NOMO-1 (cell line): ENCODE results near the gene FOXI1.

ENCODE experiments used
- DNase-seq, 2 experiments: peaks; one replicate each; lab custom pipeline; 2025; ENCODE audit not compliant: unreplicated experiment in 2 of 2; lab: John Stamatoyannopoulos, UW

FOXI1 gene

DNA sequence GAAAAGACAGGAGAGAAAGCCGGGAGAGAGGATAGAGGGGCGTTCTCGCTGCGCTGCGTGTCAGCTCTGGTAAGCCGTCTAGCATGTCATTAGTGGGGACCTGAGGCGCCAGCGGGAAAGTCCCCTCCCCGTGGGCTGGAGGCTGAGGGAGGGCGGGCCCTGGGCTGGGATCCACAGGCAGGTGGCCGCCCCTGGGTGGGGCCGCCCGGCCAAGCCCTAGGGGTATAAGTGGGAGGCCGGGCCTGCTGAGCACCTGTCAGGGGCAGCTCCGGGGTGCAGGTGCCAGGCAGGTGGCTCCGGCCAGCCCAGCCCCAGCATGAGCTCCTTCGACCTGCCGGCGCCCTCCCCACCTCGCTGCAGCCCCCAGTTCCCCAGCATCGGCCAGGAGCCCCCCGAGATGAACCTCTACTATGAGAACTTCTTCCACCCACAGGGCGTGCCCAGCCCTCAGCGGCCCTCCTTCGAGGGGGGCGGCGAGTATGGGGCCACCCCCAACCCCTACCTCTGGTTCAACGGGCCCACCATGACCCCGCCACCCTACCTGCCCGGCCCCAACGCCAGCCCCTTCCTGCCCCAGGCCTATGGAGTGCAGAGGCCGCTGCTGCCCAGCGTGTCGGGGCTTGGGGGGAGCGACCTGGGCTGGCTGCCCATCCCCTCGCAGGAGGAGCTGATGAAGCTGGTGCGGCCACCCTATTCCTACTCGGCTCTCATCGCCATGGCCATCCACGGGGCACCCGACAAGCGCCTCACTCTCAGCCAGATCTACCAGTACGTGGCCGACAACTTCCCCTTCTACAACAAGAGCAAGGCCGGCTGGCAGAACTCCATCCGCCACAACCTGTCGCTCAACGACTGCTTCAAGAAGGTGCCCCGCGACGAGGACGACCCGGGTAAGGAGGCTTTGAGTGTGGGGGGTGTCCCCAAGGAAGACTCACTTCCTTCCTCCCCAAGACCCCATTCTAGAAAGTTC lies at the start of gene FOXI1:
Gene FOXI1 (plus strand): TSS at position 256 of the 970 bp plus-strand sequence. CDS start 61 bp downstream, at position 317.
- no peak for DNase-seq

DNA sequence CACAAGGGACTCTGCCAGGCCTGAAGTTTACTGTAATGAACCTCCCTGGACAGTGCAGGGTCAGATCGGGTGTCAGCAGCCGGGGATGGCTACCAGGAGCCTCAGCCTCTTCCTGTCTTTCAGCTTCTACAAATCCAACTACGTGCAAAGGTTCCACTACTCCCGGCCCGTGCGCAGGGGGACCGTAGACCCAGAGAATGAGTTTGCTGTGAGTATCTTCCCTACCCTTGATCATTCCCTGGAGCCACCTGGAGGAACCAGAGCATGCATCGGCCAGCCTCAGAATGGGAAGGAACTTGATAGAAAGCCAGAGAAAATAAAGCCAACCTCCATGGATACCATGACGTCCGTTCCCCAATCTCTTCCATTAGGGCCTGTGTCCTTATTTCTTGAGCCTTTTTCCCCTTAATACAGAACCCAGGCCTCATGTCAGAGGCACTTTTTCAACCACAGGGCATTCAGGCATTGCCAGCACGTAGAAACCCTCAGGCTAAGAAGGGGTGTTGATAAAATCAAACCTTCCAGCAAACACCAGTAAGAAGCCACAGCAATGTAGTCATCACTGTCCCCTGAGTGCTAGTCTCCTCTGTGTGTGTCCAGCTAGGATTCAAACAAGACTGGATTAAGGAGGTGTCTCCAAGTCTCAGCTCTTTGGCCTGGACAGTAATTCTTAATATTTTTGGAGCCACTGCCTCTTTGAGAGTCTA lies 49.0 kb upstream of the FOXI1 start:
- no peak for DNase-seq

DNA sequence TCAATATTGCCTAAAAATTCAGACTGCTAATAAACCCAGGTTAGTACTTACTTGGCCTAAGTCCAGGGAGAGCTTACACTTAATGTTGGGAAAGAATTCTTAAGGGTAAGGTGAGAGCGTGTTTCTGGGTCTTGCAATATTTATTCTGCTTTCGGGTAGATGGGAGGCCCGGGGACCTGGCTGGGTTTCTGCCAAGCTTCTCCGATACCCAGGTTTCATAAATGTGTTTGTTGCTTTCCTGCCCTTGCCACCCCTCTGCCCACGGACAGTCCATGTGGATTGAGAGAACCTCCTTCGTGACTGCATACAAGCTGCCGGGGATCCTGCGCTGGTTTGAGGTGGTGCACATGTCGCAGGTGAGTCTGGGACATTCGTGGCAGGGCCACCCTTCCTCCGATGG lies 48.4 kb upstream of the FOXI1 start:
- DNase-seq: no peak

DNA sequence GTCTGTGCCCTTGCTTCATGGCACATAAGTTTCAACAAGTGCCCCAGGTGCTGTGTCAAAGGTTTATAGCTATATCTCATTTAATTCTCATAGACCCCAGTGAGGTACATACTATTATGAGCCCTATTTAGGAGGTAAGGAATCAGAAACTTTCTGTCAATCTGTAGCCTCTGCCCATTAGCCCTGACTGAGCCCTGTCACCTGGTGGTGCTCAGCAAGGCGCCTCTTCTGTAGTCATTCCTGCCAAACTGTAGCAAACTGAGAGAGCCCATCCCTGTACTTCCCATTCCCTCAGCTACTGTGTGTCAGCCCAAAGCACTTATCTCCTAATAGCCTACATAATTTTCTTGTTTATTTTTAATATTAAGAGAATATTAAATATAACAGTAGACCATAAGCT lies 46.5 kb upstream of the FOXI1 start:
- DNase-seq: no peak

DNA sequence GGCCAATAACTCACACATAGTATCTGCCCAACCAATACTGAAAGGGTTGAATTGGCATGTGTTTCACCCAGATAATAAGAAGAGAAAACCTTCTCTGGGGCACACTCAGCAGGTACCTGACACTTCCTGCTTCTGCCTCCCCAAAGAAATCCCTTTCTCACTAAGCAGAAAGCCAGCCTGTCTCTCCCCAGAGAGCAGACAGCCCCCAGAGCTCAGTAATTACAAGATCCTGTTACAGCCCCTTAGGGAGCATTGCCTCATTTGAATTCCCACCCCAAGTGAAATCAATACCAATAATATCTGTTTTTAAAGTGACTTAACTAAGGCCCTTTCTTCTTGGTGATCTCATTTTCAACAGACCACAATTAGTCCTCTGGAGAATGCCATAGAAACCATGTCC lies 38.5 kb upstream of the FOXI1 start:
- no peak for DNase-seq

DNA sequence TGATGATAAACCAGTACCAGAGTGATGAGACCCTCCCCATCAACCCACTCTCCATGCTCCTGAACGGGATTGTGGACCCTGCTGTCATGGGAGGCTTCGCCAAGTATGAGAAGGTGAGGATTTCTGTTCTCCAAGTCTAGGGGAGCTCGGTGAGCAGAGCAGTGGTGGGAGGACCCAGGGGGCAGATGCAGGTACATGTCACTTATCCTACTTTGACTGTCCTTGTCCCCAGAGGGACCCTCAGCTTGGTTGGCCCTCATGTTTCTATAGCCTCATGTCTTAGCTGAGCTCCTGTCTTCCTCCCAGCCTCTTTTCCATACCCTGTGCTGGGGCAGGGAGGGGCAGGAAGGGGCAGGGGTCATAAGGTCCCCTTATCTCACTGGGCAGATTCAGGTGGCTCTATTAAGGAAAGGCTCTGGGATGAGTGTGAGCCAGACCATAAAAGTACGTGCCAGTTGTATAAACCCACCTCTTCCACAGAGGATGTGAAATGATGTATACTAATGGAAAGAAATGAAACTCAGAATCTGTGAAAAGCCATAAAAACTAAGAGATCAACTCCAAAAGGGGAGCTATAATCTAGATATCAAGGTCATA lies 38.0 kb upstream of the FOXI1 start:
- no peak for DNase-seq

DNA sequence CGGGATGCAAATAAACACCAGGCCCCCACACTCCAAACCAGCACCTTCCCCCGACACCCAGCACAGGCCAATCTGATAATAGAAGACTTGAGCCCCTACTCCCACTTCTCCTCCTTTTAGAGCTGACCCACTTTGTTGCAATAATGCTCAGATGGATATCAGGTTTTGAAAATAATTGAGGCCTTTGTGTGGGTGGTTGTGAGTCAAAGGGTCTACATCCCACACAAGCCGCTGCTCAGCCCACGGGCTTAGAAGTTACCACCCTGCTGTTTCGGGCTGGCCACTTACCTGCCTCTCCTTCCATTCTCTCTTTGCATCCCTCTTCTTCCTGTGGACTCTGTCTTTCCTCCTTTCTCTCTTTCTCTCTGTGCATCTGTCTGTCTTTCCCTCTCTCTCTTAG lies 36.2 kb upstream of the FOXI1 start:
- no peak for DNase-seq

DNA sequence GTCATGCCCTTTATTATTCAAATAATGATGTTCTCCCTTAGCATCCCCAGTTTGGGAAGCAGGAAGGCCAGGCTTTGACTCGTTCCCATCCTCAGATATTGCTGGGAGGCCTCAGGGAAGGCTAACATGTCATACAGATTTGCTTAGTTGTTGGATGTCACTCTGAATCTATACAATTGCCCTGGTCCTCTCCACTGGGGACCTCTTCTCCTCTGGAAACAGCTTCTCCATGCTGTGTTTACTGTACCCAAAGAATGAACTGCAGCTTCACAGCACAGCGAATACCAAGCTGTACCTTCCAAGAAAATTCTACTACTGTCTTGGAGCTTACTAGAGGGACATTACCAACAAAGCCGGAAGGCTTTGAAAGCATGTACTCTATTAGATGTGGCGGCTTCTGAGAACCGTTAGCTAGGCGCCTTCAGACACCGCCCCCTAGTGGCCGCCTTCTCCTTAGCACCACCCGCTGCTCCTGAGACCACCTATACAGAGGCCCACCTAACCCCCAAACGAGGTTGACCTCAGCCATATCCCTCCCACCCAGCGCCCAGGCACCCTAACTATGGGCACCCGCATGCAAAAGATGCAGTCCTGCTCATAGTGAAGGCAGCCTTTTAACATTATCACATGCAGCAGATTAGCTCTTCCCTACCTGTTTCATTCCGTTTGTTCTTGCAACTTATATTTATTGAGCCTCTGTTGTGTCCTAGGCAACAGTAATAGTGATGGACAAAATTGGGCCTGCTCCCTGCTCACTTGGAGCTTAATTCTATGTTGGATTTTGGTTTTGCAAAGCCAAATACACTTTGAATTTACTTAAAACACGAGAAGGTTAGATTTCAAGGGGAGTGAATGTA lies 34.9 kb upstream of the FOXI1 start:
- peak in 1 of 2 experiments; percentile 5 for DNase-seq

DNA sequence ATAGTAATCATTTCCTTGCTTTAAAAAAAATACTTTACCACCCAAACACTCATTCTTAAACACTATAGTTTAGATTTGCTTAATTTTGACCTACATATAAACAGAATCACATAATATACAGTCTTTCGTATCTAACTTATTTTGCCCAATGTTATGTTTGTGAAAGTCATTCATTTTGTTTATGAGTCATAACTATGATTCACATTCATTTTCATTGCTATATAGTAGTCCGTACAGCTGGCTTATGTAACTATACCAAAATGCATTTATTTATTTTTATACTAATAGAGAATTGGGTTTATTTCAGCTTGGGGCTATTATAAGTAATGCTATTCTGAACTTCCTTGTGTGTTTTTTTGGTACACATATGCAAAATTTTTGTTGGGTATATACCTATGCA lies 33.9 kb upstream of the FOXI1 start:
- DNase-seq: no peak

DNA sequence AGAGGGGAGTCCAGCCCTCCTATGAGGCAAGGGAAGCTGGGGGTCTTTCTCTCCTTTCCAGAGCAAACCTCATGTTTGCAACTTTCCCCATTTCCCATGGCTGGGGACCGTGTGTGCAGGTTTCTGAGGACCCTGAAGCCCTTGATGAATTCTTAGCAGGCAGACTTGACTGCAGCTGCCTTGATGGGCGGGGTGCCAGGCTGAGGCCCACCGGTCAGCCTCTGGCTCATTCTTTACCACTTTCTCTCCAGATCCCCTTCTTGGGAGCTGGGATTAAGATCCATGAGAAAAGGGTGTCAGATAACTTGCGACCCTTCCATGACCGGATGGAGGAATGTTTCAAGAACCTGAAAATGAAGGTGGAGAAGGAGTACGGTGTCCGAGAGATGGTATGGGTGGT lies 30.0 kb upstream of the FOXI1 start:
- DNase-seq: no peak

DNA sequence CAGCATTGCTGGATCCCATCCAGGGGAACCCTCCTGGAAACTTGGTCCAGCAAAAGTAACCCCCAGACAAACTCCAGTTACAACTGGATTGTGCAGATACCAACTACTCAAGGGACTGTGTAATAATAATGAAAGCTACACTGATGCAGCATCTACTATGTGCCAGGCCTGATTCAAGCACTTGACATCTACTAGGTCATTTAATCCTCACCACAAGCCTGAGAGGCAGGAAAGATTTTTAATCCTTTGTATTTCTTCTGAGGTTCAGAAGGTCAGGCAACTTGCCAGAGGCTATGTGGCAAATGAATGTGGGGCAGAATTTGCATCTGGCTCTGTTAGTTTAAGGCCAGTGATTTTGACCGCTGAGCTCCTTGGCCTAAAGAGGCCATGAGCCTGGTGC lies 29.5 kb upstream of the FOXI1 start:
- no peak for DNase-seq

DNA sequence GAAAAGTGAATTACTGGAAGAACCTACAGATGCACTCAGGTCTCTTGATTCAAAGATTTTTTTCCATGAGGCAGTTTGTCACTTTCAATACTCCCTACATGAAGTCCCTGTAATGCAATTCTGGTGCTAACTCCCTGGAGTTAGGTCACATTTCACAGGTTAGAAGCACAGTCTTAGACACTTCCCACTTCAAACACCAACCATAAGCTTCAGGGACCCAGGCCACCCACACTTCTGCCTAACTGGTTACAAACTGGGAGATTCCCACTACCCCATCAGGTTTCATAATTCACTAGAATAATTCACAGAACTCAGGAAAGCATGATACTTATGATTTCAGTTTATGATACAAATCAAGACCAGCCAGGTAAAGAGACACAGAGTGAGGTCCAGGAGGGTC lies 29.0 kb upstream of the FOXI1 start:
- DNase-seq: no peak

DNA sequence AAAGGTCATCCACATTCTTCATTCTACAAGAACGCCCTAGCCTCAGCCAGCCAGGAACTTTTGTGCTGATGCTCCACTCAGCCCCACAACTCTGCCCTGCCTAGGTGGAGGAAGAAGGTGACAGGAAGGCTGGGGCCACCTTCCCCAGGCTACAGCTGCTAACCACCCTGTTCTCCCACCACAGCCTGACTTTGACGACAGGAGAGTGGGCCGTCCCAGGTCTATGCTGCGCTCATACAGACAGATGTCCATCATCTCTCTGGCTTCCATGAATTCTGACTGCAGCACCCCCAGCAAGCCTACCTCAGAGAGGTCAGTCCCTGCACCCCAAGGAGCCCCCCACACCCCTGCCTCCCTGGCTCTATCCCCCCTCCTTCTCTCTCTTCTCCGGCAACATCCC lies 28.2 kb upstream of the FOXI1 start:
- DNase-seq: no peak

DNA sequence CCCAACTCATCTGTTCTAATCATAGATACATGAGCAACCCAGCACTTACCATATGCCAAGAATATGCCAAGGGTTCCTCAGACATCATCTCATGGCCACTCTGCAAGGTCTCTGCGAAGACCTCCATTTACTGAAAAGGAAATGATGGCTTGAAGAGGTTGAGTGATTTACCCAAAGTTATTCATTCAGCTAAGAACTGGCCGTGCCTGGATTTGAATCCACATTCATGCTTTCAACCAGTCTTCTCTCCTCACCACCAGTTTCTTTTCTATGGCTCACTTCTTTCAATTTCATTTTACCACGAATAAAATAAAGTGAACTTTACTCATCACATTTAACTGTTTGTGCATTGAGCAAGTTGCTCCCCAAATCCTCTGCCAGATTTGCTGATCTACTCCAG lies 27.2 kb upstream of the FOXI1 start:
- DNase-seq: no peak

DNA sequence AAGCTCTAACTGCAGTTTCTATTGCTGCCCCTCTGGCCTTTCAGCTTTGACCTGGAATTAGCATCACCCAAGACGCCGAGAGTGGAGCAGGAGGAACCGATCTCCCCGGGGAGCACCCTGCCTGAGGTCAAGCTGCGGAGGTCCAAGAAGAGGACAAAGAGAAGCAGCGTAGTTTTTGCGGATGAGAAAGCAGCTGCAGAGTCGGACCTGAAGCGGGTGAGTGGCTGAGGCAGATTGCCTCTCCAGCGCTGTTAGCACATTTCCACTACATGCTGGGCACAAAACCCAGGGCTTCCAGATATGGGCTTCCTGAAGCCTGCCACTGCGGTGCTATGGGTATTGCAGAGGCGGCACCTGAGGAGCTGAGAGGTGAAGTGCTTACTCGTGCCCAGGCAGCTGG lies 26.8 kb upstream of the FOXI1 start:
- DNase-seq: no peak

DNA sequence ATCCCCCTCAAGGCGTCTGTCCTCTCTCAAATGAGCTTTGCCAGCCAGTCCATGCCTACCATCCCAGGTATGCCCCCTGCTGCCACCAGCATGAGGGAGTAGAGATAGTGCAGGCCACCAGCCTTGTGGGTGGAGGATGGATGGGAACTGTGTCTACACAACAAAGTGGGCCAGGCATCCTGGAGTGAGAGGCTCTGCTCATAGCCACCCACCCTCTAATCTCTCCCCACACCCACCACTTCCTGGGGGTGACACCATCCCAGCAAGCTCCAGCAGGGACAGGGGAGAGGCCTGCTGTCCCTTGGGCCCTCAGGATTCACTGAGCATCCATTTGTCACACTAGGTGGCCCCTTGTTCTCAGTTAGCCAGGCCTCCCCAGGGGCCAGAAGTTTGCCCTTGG lies 25.5 kb upstream of the FOXI1 start:
- DNase-seq: no peak

DNA sequence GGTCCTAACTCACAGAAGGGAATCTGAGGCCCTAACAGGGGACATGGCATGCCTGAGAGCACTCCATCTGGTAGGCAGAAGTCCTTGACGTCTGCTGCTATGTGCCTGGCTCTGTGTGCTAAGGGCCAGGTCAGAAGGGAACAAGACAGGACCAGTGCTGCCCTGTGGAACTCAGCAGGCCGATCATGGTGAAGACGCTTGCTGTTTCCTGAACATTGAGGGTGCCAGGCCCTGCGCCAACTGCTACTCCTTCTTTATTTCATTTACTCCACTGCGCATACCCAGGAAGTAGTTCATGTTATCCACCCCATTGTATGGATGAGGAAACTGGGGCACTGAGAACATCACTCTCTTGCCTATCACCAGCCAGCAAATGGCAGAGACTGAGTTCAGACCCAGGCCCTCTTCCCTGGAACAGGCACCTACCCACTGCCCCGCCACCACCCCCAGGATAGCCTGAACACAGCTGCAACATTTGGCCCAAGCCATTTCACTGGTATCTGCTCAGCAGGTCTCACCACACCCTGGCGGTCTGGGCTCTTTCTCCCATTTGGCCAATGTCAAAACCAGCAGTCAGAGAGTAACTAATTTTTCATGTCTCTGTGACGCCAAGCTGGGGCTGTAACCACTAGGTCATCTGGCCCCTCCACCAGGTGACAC lies 24.8 kb upstream of the FOXI1 start:
- no peak for DNase-seq

DNA sequence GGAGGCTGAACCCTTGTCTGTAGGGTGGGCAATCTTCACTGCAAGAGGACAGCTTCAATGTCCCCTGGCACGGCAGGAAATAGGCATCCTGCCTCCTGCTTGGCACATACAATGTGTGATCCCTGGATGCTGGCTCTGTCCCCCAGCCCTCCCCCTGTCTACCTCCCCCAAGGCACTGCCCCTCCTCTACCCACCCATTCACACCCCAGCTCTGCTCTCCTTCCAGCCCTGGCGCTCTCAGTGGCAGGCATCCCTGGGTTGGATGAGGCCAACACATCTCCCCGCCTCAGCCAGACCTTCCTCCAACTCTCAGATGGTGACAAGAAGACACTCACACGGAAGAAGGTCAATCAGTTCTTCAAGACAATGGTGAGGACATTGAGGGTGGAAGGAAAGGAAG lies 24.1 kb upstream of the FOXI1 start:
- no peak for DNase-seq

DNA sequence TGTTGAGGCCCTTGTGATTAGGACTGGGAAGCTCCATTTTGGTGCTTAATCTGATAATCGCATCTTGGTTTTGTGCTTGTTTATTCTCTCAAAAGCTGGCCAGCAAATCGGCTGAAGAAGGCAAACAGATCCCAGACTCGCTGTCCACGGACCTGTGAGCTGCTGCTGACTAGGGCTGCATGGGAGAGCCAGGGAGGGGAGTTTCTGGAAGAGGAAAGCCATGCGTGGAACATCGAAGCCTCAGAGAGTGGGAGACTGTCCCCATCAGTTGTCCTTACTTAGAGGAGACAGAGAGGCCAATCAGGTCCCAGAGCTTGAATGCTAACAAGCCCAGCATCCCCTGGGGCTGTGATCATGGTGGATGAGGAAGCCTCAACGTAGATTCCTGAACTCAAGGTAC lies 23.0 kb upstream of the FOXI1 start:
- DNase-seq: no peak

DNA sequence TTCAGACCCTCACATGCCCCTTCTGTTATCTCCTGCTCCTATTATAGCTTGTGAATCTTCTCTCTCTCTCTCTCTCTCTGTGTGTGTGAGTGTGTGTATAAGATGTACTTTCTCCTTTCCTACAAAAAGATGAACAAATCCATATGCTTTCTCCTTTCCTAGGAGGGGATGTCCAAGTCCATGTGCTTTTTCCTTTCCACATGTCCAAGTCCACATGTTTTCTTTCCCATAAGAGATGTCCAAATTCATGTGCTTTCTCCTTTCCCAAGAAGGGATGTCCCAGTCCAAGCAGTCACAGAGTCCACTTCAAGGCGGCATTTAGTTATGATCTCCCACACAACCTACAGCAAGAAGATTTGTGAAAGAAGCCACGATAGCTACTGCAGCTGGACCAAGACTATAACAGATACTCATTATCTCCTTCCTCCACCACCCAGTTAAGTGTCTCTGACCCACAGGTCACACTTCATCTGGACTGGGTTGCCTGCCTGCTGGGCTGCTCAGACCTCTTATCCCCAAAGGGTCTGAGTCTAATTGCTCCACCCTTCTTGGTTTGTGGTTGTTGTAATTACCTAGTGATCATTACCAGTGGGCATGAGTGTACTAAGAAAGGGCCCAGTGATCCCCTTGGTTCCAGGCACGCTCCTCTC lies 18.4 kb upstream of the FOXI1 start:
- DNase-seq: no peak
